Placental epithelial cell (primary cell): ENCODE data around the gene MUTYH. TPM values are rescaled to one million over a fixed set of nuclear protein-coding genes. Genes with fewer than 3 reads are reported as not detected.

Source experiments
- total RNA-seq: library from RNA; depleted of rRNA; stranded (reverse); fragments of >200 nt; gene quantifications from 2 replicates; pipeline ENCODE4 v1.2.3, GENCODE V29; 2012

Gene MUTYH
- 14.6 and 27.1 TPM in 2 replicates for total RNA-seq

GRCh38 chr1:45339789-45340558 lies at the start of gene MUTYH, which contains the start of gene TOE1:
TSS of gene MUTYH (minus strand) at chr1:45340440. CDS start at chr1:45334505, 5,935 bp downstream.
TSS of gene TOE1 (plus strand) at chr1:45340170. CDS start at chr1:45340253, 83 bp downstream.

GRCh38 chr1:45326627-45327623 lies 13.3 kb downstream of the MUTYH start, which contains the start of gene HPDL:
TSS of gene HPDL (plus strand) at chr1:45326895. CDS start at chr1:45327149, 254 bp downstream.

Other genes with a start within 250 kb of the MUTYH start
- under 0.01 TPM in 1 of 2 replicates, not detected in the other for gene ZSWIM5, start 133.8 kb downstream of the MUTYH start, total RNA-seq
- gene HPDL, start 13.5 kb downstream of the MUTYH start, total RNA-seq = 1.3 and 2.0 TPM in 2 replicates
- 11.4 and 20.2 TPM in 2 replicates for gene TOE1, start 270 bp downstream of the MUTYH start, total RNA-seq
- 10.8 and 13.3 TPM in 2 replicates for gene TESK2, start 150.7 kb upstream of the MUTYH start, total RNA-seq
- gene CCDC163, start 159.6 kb upstream of the MUTYH start, total RNA-seq = 0.39 and 2.4 TPM in 2 replicates
- 1.2 and 7.8 TPM in 2 replicates for gene MMACHC, start 159.9 kb upstream of the MUTYH start, total RNA-seq
- gene PRDX1, start 181.4 kb upstream of the MUTYH start, total RNA-seq = 305 and 686 TPM in 2 replicates
- gene AKR1A1, start 210.4 kb upstream of the MUTYH start, total RNA-seq = 108 and 120 TPM in 2 replicates
- 35.1 and 68.3 TPM in 2 replicates for gene NASP, start 243.6 kb upstream of the MUTYH start, total RNA-seq